Vagina (tissue), 2 donors: ENCODE measurements around the gene ZFAND2B.
A peak's percentile ranks its signal among the peaks of the same experiment; 100 is the strongest.

ENCODE experiments used
- CTCF ChIP-seq, 3 experiments: fragments of 450-650 bp in 2 of 3; fragments of 200-600 bp in 1 of 3; sonication (generic) in 1 of 3; IDR thresholded peaks; one replicate each; pipeline ENCODE4 v1.5.1; 2017 to 2019; ENCODE audit warnings: antibody characterized with exemption in 3 of 3, mild to moderate bottlenecking in 2 of 3, moderate library complexity in 2 of 3
- POLR2AphosphoS5 ChIP-seq, 2 donors: sonication (generic); formaldehyde crosslinking; IDR thresholded peaks; one replicate each; pipeline ENCODE4 v1.9.0; 2017; ENCODE audit warnings: antibody characterized with exemption in 2 of 2, mild to moderate bottlenecking in 2 of 2, low read depth in 1 of 2; ENCODE audit not compliant: insufficient read depth in 1 of 2

DNA sequence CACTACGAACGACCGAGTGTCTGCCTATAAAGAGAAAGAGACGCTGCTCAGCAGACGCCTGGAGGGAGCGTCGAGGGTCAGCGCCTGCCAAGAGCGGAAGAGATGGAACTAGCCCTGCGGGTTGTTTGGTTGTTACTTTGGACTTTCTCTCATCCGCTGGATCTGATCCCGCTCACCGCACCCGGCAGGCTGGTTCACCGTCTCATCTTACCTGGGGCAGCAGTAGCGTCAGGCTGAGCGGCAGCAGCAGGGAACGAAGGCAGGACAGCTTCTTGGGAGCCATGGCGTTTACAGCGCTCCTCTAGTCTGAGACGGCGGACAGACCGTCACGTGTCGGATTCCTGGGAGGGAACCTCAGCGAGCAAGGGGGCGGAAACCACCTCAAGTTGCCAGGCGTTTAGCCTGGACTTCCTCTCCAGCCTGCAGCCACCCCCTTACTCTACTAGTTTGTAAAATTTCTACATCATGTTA is 36.7 kb downstream of the ZFAND2B start:
- peak in 1 of 2 donors; percentile 71 for TF ChIP-seq POLR2AphosphoS5 (IDR thresholded peaks at IDR 0.05; ENCODE audit: insufficient read depth in 1 of 2, low read depth in 1 of 2)
- no peak for TF ChIP-seq CTCF (IDR thresholded peaks at IDR 0.05)
